ENCODE data around the gene CSRNP2. TPM values are rescaled to one million over a fixed set of nuclear protein-coding genes. Genes with fewer than 3 reads are reported as not detected.
"Not testable (repeated sequence)": the region's sequence is repeated elsewhere in the genome, so short reads cannot be mapped to it uniquely, and the experiment has no call there.

CSRNP2 gene
- total RNA-seq, 1 experiment from 2014 or later, result 18.9 TPM

DNA sequence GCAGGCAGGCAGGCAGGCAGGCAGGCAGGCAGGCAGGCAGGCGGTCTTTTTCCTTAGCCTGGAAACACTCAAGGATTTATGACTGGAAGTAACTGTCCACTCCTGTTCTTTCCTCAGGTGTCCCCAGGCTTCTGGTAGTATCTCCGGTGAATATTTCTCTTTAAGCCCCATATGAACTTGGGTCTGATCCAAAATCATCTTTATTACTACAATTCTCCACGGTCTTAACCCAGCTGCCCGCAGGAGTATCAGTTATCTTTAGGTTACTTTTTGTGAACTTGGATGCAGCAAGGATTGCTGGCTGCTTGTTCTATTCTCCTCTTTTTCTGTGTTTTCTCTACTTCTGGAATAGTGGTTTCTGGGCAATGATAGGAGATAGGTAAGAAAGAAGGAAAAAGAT lies 3.3 kb downstream of the CSRNP2 start:
- no peak overlapping the region for H3K27ac ChIP-seq (ENCODE audit: low read length)
- ChIA-PET CTCF (no interaction called here), POLR2A (ENCODE audit: unreplicated experiment) (no interaction called here)
- H2AFZ ChIP-seq (ENCODE audit: low read length), result no peak overlapping the region
- H3K4me3 ChIP-seq (ENCODE audit: low read length), result no peak overlapping the region
- intact Hi-C loops (cut with micrococcal nuclease), result loop anchor here (5.0 kb wide), 2 partner anchors 187 to 262 kb away; no protein-coding TSS in a partner anchor
- peaks cover 12% of the 10 kb centered on the region for H3K4me1 ChIP-seq (ENCODE audit: insufficient read depth, low read length)
- H3K27me3 ChIP-seq (ENCODE audit: low read length), result no peaks in the 10 kb centered on the region
- DNase-seq, result no peak
- TSS peak; percentile 3 for BruUV-seq (replicated peaks)
- H3K9me3 ChIP-seq (ENCODE audit: low read length), result no peaks in the 10 kb centered on the region
- H3K79me2 ChIP-seq (ENCODE audit: low read length), result peaks cover 46% of the 10 kb centered on the region
- no peaks in the 10 kb centered on the region for H3K36me3 ChIP-seq (ENCODE audit: low read depth, low read length)
- H3K4me2 ChIP-seq (ENCODE audit: low read length), result no peak overlapping the region
- no peaks in the 10 kb centered on the region for H3K9me2 ChIP-seq (replicated peaks; ENCODE audit: low read length)
- no peaks in the 10 kb centered on the region for H3F3A ChIP-seq (ENCODE audit: low read length, unreplicated experiment)
- no peak overlapping the region for H3K9ac ChIP-seq (ENCODE audit: low read length)
- H4K20me1 ChIP-seq (ENCODE audit: low read length), result peaks cover 6% of the 10 kb centered on the region; the same call in 1 of the 2 replicates
- TF ChIP-seq EZH2phosphoT487 (IDR thresholded peaks at IDR 0.05; ENCODE audit: borderline replicate concordance, low read length) (no peak), EZH2 (IDR thresholded peaks at IDR 0.05; ENCODE audit: low read length, unreplicated experiment) (no peak)
- TF ChIP-seq, protein P1, sequence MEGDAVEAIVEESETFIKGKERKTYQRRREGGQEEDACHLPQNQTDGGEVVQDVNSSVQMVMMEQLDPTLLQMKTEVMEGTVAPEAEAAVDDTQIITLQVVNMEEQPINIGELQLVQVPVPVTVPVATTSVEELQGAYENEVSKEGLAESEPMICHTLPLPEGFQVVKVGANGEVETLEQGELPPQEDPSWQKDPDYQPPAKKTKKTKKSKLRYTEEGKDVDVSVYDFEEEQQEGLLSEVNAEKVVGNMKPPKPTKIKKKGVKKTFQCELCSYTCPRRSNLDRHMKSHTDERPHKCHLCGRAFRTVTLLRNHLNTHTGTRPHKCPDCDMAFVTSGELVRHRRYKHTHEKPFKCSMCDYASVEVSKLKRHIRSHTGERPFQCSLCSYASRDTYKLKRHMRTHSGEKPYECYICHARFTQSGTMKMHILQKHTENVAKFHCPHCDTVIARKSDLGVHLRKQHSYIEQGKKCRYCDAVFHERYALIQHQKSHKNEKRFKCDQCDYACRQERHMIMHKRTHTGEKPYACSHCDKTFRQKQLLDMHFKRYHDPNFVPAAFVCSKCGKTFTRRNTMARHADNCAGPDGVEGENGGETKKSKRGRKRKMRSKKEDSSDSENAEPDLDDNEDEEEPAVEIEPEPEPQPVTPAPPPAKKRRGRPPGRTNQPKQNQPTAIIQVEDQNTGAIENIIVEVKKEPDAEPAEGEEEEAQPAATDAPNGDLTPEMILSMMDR (conservative IDR thresholded peaks at IDR 0.05; ENCODE audit: low read depth, low read length), result no peak
- no peak for ATAC-seq

DNA sequence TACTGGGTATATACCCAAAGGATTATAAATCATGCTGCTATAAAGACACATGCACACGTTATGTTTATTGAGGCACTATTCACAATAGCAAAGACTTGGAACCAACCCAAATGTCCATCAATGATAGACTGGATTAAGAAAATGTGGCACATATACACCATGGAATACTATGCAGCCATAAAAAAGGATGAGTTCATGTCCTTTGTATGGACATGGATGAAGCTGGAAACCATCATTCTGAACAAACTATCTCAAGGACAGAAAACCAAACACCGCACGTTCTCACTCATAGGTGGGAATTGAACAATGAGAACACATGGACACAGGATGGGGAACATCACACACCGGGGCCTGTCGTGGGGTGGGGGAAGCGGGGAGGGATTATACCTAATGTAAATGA lies 4.5 kb downstream of the CSRNP2 start:
- intact Hi-C loops (cut with micrococcal nuclease), result not testable (repeated sequence)

DNA sequence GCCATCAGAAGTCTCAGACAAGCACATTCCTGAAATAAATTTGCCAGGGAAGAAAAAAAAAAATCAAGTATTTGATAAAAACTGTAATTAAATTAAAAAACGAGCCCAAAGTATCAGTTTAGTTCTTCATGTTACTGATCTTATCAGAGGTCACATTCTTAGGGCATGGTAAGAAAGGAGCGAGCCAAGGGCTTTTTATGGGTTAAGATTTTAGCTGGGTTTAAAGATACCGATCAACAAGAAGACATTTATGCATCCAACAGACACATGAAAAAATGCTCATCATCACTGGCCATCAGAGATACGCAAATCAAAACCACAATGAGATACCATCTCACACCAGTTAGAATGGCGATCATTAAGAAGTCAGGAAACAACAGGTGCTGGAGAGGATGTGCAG lies 5.0 kb downstream of the CSRNP2 start:
- H3K4me3 ChIP-seq (ENCODE audit: low read length); H3K9me3 ChIP-seq (ENCODE audit: low read length); CTCF ChIA-PET; H4K20me1 ChIP-seq (ENCODE audit: low read length); H3K9me2 ChIP-seq (replicated peaks; ENCODE audit: low read length); H3K9ac ChIP-seq (ENCODE audit: low read length); H3K27me3 ChIP-seq (ENCODE audit: low read length); intact Hi-C loops (cut with micrococcal nuclease); H3K27ac ChIP-seq (ENCODE audit: low read length); DNase-seq; ATAC-seq; H3K36me3 ChIP-seq (ENCODE audit: low read depth, low read length); H2AFZ ChIP-seq (ENCODE audit: low read length); H3K4me2 ChIP-seq (ENCODE audit: low read length); POLR2A ChIA-PET (ENCODE audit: unreplicated experiment); BruUV-seq (replicated peaks); H3F3A ChIP-seq (ENCODE audit: low read length, unreplicated experiment): not testable (repeated sequence)
- Histone ChIP-seq H3K79me2 (ENCODE audit: low read length) (peaks cover 46% of the 10 kb centered on the region), H3K4me1 (ENCODE audit: insufficient read depth, low read length) (peaks cover 12% of the 10 kb centered on the region)

More for the DNA sequence above, 4.5 kb downstream of the CSRNP2 start:
- H3K4me1 ChIP-seq (ENCODE audit: insufficient read depth, low read length), result peaks cover 12% of the 10 kb centered on the region
- DNase-seq; H3F3A ChIP-seq (ENCODE audit: low read length, unreplicated experiment); POLR2A ChIA-PET (ENCODE audit: unreplicated experiment); H3K4me2 ChIP-seq (ENCODE audit: low read length); ATAC-seq; H3K36me3 ChIP-seq (ENCODE audit: low read depth, low read length); H4K20me1 ChIP-seq (ENCODE audit: low read length); H3K27me3 ChIP-seq (ENCODE audit: low read length); H3K9me2 ChIP-seq (replicated peaks; ENCODE audit: low read length); CTCF ChIA-PET; H3K27ac ChIP-seq (ENCODE audit: low read length); H3K9ac ChIP-seq (ENCODE audit: low read length); H3K9me3 ChIP-seq (ENCODE audit: low read length); H2AFZ ChIP-seq (ENCODE audit: low read length); BruUV-seq (replicated peaks); H3K4me3 ChIP-seq (ENCODE audit: low read length): not testable (repeated sequence)
- H3K79me2 ChIP-seq (ENCODE audit: low read length), result peaks cover 46% of the 10 kb centered on the region

DNA sequence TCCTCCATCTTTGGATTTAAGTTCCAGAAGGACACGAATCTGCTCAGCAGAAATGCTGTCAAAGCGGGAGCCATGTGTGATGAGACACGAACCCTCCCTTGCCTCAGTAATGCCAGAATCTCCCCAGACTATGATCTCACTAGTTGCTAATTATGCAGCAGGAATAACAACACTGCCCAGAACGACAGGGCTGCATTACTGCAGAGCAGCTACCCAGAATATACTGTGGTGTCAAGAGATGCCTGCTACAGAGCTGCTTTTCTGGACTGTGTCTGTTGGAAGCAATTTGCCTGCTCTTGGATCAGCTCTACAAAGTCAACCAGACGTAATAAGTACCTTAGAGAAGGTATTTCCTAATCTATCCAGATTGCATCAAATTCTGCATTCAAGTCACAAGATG lies 5.5 kb downstream of the CSRNP2 start:
- H3K36me3 ChIP-seq (ENCODE audit: low read depth, low read length), result peaks cover 8% of the 10 kb centered on the region
- ATAC-seq (no peak), DNase-seq (no peak)
- H3K9me2 ChIP-seq (replicated peaks; ENCODE audit: low read length), result no peaks in the 10 kb centered on the region
- no peak overlapping the region for H2AFZ ChIP-seq (ENCODE audit: low read length)
- no peaks in the 10 kb centered on the region for H3K27me3 ChIP-seq (ENCODE audit: low read length)
- TF ChIP-seq EZH2phosphoT487 (IDR thresholded peaks at IDR 0.05; ENCODE audit: borderline replicate concordance, low read length), result no peak
- TF ChIP-seq, protein P1 (conservative IDR thresholded peaks at IDR 0.05; ENCODE audit: low read depth, low read length), result no peak
- TF ChIP-seq EZH2 (IDR thresholded peaks at IDR 0.05; ENCODE audit: low read length, unreplicated experiment), result no peak
- peaks cover 43% of the 10 kb centered on the region for H3K79me2 ChIP-seq (ENCODE audit: low read length)
- H3K4me2 ChIP-seq (ENCODE audit: low read length), result no peak overlapping the region
- no peaks in the 10 kb centered on the region for H3F3A ChIP-seq (ENCODE audit: low read length, unreplicated experiment)
- peaks cover 12% of the 10 kb centered on the region for H3K4me1 ChIP-seq (ENCODE audit: insufficient read depth, low read length)
- H3K4me3 ChIP-seq (ENCODE audit: low read length), result no peak overlapping the region
- intact Hi-C loops (cut with micrococcal nuclease), result no loop called here
- no TSS peak for BruUV-seq (replicated peaks)
- ChIA-PET CTCF (no interaction called here), POLR2A (ENCODE audit: unreplicated experiment) (no interaction called here)
- peaks cover 6% of the 10 kb centered on the region; the same call in 1 of the 2 replicates for H4K20me1 ChIP-seq (ENCODE audit: low read length)
- no peaks in the 10 kb centered on the region for H3K9me3 ChIP-seq (ENCODE audit: low read length)
- no peak overlapping the region for H3K27ac ChIP-seq (ENCODE audit: low read length)
- H3K9ac ChIP-seq (ENCODE audit: low read length), result no peak overlapping the region

All from PC-3 (cell line).